Measurements from ENCODE around the gene KCNMA1.

The KCNMA1 gene

GRCh38 chr10:77231884-77232610, 405.6 kb downstream of the KCNMA1 start:
- DNase-seq (ENCODE audit: low read depth), result no peak
- H3K4me3 ChIP-seq (ENCODE audit: low read depth, low read length), result no peak overlapping the region
- TF ChIP-seq CTCF (IDR thresholded peaks at IDR 0.05; ENCODE audit: control insufficient read depth, extremely low read depth, insufficient read depth), result no peak

GRCh38 chr10:77231375-77231774, 406.2 kb downstream of the KCNMA1 start:
- no peak overlapping the region for H3K4me3 ChIP-seq (ENCODE audit: low read depth, low read length)
- DNase-seq (ENCODE audit: low read depth), result no peak
- TF ChIP-seq CTCF (IDR thresholded peaks at IDR 0.05; ENCODE audit: control insufficient read depth, extremely low read depth, insufficient read depth), result no peak

- no peak for DNase-seq (ENCODE audit: low read depth)
- no peak overlapping the region for H3K4me3 ChIP-seq (ENCODE audit: low read depth, low read length)
- TF ChIP-seq CTCF (IDR thresholded peaks at IDR 0.05; ENCODE audit: control insufficient read depth, extremely low read depth, insufficient read depth), result no peak
Observed at GRCh38 chr10:77230194-77230593, 407.4 kb downstream of the KCNMA1 start.

GRCh38 chr10:77229704-77230103, 407.9 kb downstream of the KCNMA1 start:
- no peak for DNase-seq (ENCODE audit: low read depth)
- H3K4me3 ChIP-seq (ENCODE audit: low read depth, low read length), result no peak overlapping the region
- no peak for TF ChIP-seq CTCF (IDR thresholded peaks at IDR 0.05; ENCODE audit: control insufficient read depth, extremely low read depth, insufficient read depth)

GRCh38 chr10:77228559-77228958, 409.0 kb downstream of the KCNMA1 start:
- no peak for DNase-seq (ENCODE audit: low read depth)
- no peak for TF ChIP-seq CTCF (IDR thresholded peaks at IDR 0.05; ENCODE audit: control insufficient read depth, extremely low read depth, insufficient read depth)
- H3K4me3 ChIP-seq (ENCODE audit: low read depth, low read length), result no peak overlapping the region

GRCh38 chr10:77226853-77227565, 410.6 kb downstream of the KCNMA1 start:
- DNase-seq (ENCODE audit: low read depth), result no peak
- no peak overlapping the region for H3K4me3 ChIP-seq (ENCODE audit: low read depth, low read length)
- no peak for TF ChIP-seq CTCF (IDR thresholded peaks at IDR 0.05; ENCODE audit: control insufficient read depth, extremely low read depth, insufficient read depth)

Measured in LNCaP clone FGC (cell line).